A673 (cell line): ENCODE measurements around the gene CLMP. TPM values are rescaled to one million over a fixed set of nuclear protein-coding genes. Genes with fewer than 3 reads are reported as not detected.

Experiments used
- BruUV-seq: library from RNA; stranded (reverse); fragments of 400-500 nt; replicated peaks from 2 replicates; lab custom pipeline; 2021; lab: Mats Ljungman, UMichigan
- CTCF ChIA-PET: fragments of 300-600 bp; sonication (Branson Sonifier 250); formaldehyde crosslinking; loops from one replicate; lab custom pipeline; 2022; ENCODE audit warnings: antibody characterized with exemption; lab: Charles Lee
- POLR2A ChIA-PET: fragments of 300-600 bp; sonication (Branson Sonifier 250); formaldehyde crosslinking; loops from one replicate; lab custom pipeline; 2022; ENCODE audit warnings: antibody characterized with exemption; ENCODE audit not compliant: low non-redundant PET; lab: Charles Lee
- DNase-seq: peaks from one replicate; pipeline ENCODE4 v3.0.0-alpha.2; 2015; ENCODE audit warnings: low spot score
- H3K27ac ChIP-seq: fragments of 200-600 bp; sonication (generic); 2 replicates; pipeline ENCODE4 v1.5.1; 2016; ENCODE audit warnings: mixed run types, low read depth, mild to moderate bottlenecking, mixed read lengths, antibody characterized with exemption, low read length; ENCODE audit not compliant: poor library complexity, severe bottlenecking
- H3K27me3 ChIP-seq: fragments of 200-600 bp; sonication (generic); replicated peaks from 2 replicates; pipeline ENCODE4 v1.6.1; 2017; ENCODE audit warnings: mixed run types, low read depth, mild to moderate bottlenecking, mixed read lengths, antibody characterized with exemption, low read length; ENCODE audit not compliant: insufficient read depth, poor library complexity
- H3K36me3 ChIP-seq: fragments of 200-600 bp; sonication (generic); 2 replicates; pipeline ENCODE4 v1.6.1; 2016; ENCODE audit warnings: mixed run types, mild to moderate bottlenecking, mixed read lengths, antibody characterized with exemption, low read length; ENCODE audit not compliant: insufficient read depth, poor library complexity, severe bottlenecking
- H3K4me1 ChIP-seq: fragments of 200-600 bp; sonication (generic); 2 replicates; pipeline ENCODE4 v1.6.1; 2017; ENCODE audit warnings: mixed run types, mild to moderate bottlenecking, mixed read lengths, antibody characterized with exemption, low read length; ENCODE audit not compliant: insufficient read depth, poor library complexity, severe bottlenecking
- H3K4me3 ChIP-seq: fragments of 200-600 bp; sonication (generic); 2 replicates; pipeline ENCODE4 v1.5.1; 2016; ENCODE audit warnings: low read depth, mixed run types, mild to moderate bottlenecking, mixed read lengths, low read length; ENCODE audit not compliant: poor library complexity, severe bottlenecking
- H3K9me3 ChIP-seq: fragments of 200-600 bp; sonication (generic); 2 replicates; pipeline ENCODE4 v1.6.1; 2016; ENCODE audit warnings: mixed run types, low read depth, mild to moderate bottlenecking, mixed read lengths, antibody characterized with exemption, low read length; ENCODE audit not compliant: poor library complexity, severe bottlenecking
- CTCF ChIP-seq: fragments of 300-800, 200-600 bp; sonication (generic); conservative IDR thresholded peaks from 2 replicates; pipeline ENCODE4 v1.5.1; 2017; ENCODE audit warnings: low read depth, mild to moderate bottlenecking, antibody characterized with exemption, low read length, moderate library complexity, mixed read lengths
- EZH2 ChIP-seq: fragments of 200-600 bp; sonication (generic); IDR thresholded peaks from 2 replicates; pipeline ENCODE4 v1.6.1; 2017; ENCODE audit warnings: borderline replicate concordance, low read depth, mild to moderate bottlenecking, mixed read lengths, antibody characterized with exemption, low read length; ENCODE audit not compliant: poor library complexity, severe bottlenecking
- intact Hi-C: fragments of 100-400 bp; cut with micrococcal nuclease; formaldehyde crosslinking; loops from one replicate; pipeline ENCODE4 v1.10.0; 2022; ENCODE audit not compliant: unreplicated experiment
- total RNA-seq: library from RNA; stranded (reverse); gene quantifications from 2 replicates; pipeline ENCODE4 v1.2.3, GENCODE V29; 2021

The CLMP gene
- total RNA-seq, 1 experiment from 2014 or later = 62.6 TPM

- no peaks in the 10 kb centered on the region for H3K27me3 ChIP-seq
- no TSS peak for BruUV-seq
- no peak overlapping the region for H3K27ac ChIP-seq
- no peak for TF ChIP-seq EZH2
- TF ChIP-seq CTCF = no peak
- H3K4me3 ChIP-seq = no peak overlapping the region
- ChIA-PET POLR2A (no interaction called here), CTCF (interaction anchor here (1.2 kb wide), 1 partner anchor 17 kb away, joined by 3 read pairs; no protein-coding TSS in a partner anchor)
- intact Hi-C loops = no loop called here
- H3K36me3 ChIP-seq = no peaks in the 10 kb centered on the region
- H3K9me3 ChIP-seq = no peaks in the 10 kb centered on the region
- peaks cover 31% of the 10 kb centered on the region for H3K4me1 ChIP-seq
- no peak for DNase-seq
Measured at GRCh38 chr11:123230346-123230745, 35.3 kb upstream of the CLMP start.

GRCh38 chr11:123228496-123229163, 33.6 kb upstream of the CLMP start:
- CTCF ChIA-PET = no interaction called here
- peaks cover 31% of the 10 kb centered on the region for H3K4me1 ChIP-seq
- intact Hi-C loops = no loop called here
- H3K27ac ChIP-seq = no peak overlapping the region
- DNase-seq = no peak
- POLR2A ChIA-PET = no interaction called here
- no peaks in the 10 kb centered on the region for H3K9me3 ChIP-seq
- TF ChIP-seq EZH2 (no peak), CTCF (no peak)
- no peaks in the 10 kb centered on the region for H3K27me3 ChIP-seq
- H3K4me3 ChIP-seq = no peak overlapping the region
- BruUV-seq = no TSS peak
- H3K36me3 ChIP-seq = no peaks in the 10 kb centered on the region

- TF ChIP-seq CTCF (no peak), EZH2 (no peak)
- H3K4me3 ChIP-seq = no peak overlapping the region
- peaks cover 31% of the 10 kb centered on the region for H3K4me1 ChIP-seq
- H3K9me3 ChIP-seq = no peaks in the 10 kb centered on the region
- intact Hi-C loops = no loop called here
- no TSS peak for BruUV-seq
- no peaks in the 10 kb centered on the region for H3K27me3 ChIP-seq
- POLR2A ChIA-PET = no interaction called here
- H3K27ac ChIP-seq = no peak overlapping the region
- H3K36me3 ChIP-seq = no peaks in the 10 kb centered on the region
- CTCF ChIA-PET = interaction anchor here (0.6 kb wide), 1 partner anchor 338 kb away, joined by 3 read pairs; no protein-coding TSS in a partner anchor
- DNase-seq = no peak
Measured at GRCh38 chr11:123227763-123228495, 32.9 kb upstream of the CLMP start.
